WERI-Rb-1 (cell line): ENCODE results near the gene MBD5.

Experiments used
- DNase-seq: peaks from one replicate; pipeline ENCODE4 v3.0.0-alpha.2; 2020
- H3K27ac ChIP-seq: fragments of 250-450 bp; sonication (Bioruptor Pico); 2 replicates; pipeline ENCODE4 v1.5.1; 2020; ENCODE audit warnings: mild to moderate bottlenecking, moderate library complexity
- H3K27me3 ChIP-seq: fragments of 250-450 bp; sonication (Bioruptor Pico); 2 replicates; pipeline ENCODE4 v1.5.1; 2021; ENCODE audit warnings: mild to moderate bottlenecking, low read depth, moderate library complexity; ENCODE audit not compliant: insufficient read depth, severe bottlenecking
- H3K36me3 ChIP-seq: fragments of 250-450 bp; sonication (Bioruptor Pico); 2 replicates; pipeline ENCODE4 v1.5.1; 2020; ENCODE audit warnings: mild to moderate bottlenecking, moderate library complexity
- H3K4me3 ChIP-seq: 2 replicates; pipeline ENCODE4 v1.5.1; 2011; ENCODE audit warnings: low read depth, mild to moderate bottlenecking, control low read depth, low read length
- H3K9me3 ChIP-seq: fragments of 250-450 bp; sonication (Bioruptor Pico); 2 replicates; pipeline ENCODE4 v1.5.1; 2021; ENCODE audit warnings: mild to moderate bottlenecking, moderate library complexity; ENCODE audit not compliant: severe bottlenecking
- CTCF ChIP-seq: IDR thresholded peaks from 2 replicates; pipeline ENCODE4 v1.5.1; 2011; ENCODE audit warnings: low read depth, mild to moderate bottlenecking, control low read depth, inconsistent platforms, low read length

MBD5 gene

GRCh38 chr2:148416248-148416647 is 395.4 kb downstream of the MBD5 start:
- Histone ChIP-seq H3K9me3 (no peaks in the 10 kb centered on the region), H3K27me3 (no peaks in the 10 kb centered on the region), H3K36me3 (no peaks in the 10 kb centered on the region), H3K27ac (no peak overlapping the region), H3K4me3 (no peak overlapping the region)
- no peak for TF ChIP-seq CTCF
- DNase-seq = no peak

- Histone ChIP-seq H3K4me3 (no peak overlapping the region), H3K9me3 (no peaks in the 10 kb centered on the region), H3K27ac (no peak overlapping the region), H3K27me3 (no peaks in the 10 kb centered on the region), H3K36me3 (no peaks in the 10 kb centered on the region)
- TF ChIP-seq CTCF = no peak
- no peak for DNase-seq
Observed at GRCh38 chr2:148430101-148430500, 409.2 kb downstream of the MBD5 start.

GRCh38 chr2:148447877-148448276 is 427.0 kb downstream of the MBD5 start:
- H3K27ac ChIP-seq = no peak overlapping the region
- no peak for DNase-seq
- no peak for TF ChIP-seq CTCF
- no peaks in the 10 kb centered on the region for H3K27me3 ChIP-seq
- no peaks in the 10 kb centered on the region for H3K9me3 ChIP-seq
- no peaks in the 10 kb centered on the region for H3K36me3 ChIP-seq
- no peak overlapping the region for H3K4me3 ChIP-seq

- no peak overlapping the region for H3K4me3 ChIP-seq
- no peak for TF ChIP-seq CTCF
- no peak overlapping the region for H3K27ac ChIP-seq
- no peaks in the 10 kb centered on the region for H3K27me3 ChIP-seq
- no peaks in the 10 kb centered on the region for H3K36me3 ChIP-seq
- DNase-seq = no peak
- H3K9me3 ChIP-seq = no peaks in the 10 kb centered on the region
Observed at GRCh38 chr2:148450531-148450930, 429.6 kb downstream of the MBD5 start.

GRCh38 chr2:148451046-148451445 is 430.2 kb downstream of the MBD5 start:
- no peak for TF ChIP-seq CTCF
- H3K4me3 ChIP-seq = no peak overlapping the region
- H3K36me3 ChIP-seq = no peaks in the 10 kb centered on the region
- H3K27me3 ChIP-seq = no peaks in the 10 kb centered on the region
- H3K9me3 ChIP-seq = no peaks in the 10 kb centered on the region
- no peak for DNase-seq
- H3K27ac ChIP-seq = no peak overlapping the region

- Histone ChIP-seq H3K27ac (no peak overlapping the region), H3K9me3 (no peaks in the 10 kb centered on the region), H3K36me3 (no peaks in the 10 kb centered on the region), H3K4me3 (no peak overlapping the region), H3K27me3 (no peaks in the 10 kb centered on the region)
- DNase-seq = no peak
- no peak for TF ChIP-seq CTCF
Observed at GRCh38 chr2:148455791-148456190, 434.9 kb downstream of the MBD5 start.
